PC-9 (cell line): ENCODE results near the gene BLOC1S6. TPM values are rescaled to one million over a fixed set of nuclear protein-coding genes. Genes with fewer than 3 reads are reported as not detected.

Experiments
- BruUV-seq: library from RNA; stranded (reverse); fragments of 400-500 nt; replicated peaks from 2 replicates; lab custom pipeline; 2021; lab: Mats Ljungman, UMichigan
- CTCF ChIA-PET: fragments of 300-600 bp; sonication (Branson Sonifier 250); formaldehyde crosslinking; loops from one replicate; lab custom pipeline; 2022; ENCODE audit warnings: antibody characterized with exemption; lab: Charles Lee
- POLR2A ChIA-PET: fragments of 300-600 bp; sonication (Branson Sonifier 250); formaldehyde crosslinking; loops from one replicate; lab custom pipeline; 2022; ENCODE audit warnings: antibody characterized with exemption; ENCODE audit not compliant: unreplicated experiment; lab: Charles Lee
- DNase-seq, 2 experiments: peaks; one replicate each; pipeline versions ENCODE4 v3.0.0 to v3.0.0-alpha.2; 2015 to 2022; ENCODE audit warnings: mixed read lengths in 1 of 2
- H2AFZ ChIP-seq: fragments of 200-600 bp; sonication (generic); 2 replicates; pipeline ENCODE4 v1.8.1; 2017; ENCODE audit warnings: antibody characterized with exemption
- H3F3A ChIP-seq: fragments of 200-600 bp; sonication (generic); 2 replicates; pipeline ENCODE4 v1.8.1; 2017; ENCODE audit warnings: antibody characterized with exemption, mild to moderate bottlenecking, low read depth; ENCODE audit not compliant: insufficient read depth
- H3K27ac ChIP-seq: fragments of 200-600 bp; sonication (generic); 2 replicates; pipeline ENCODE4 v1.6.1; 2016; ENCODE audit warnings: mixed run types
- H3K27me3 ChIP-seq: fragments of 200-600 bp; sonication (generic); 2 replicates; pipeline ENCODE4 v1.6.1; 2016; ENCODE audit warnings: low read depth, mixed run types; ENCODE audit not compliant: insufficient read depth
- H3K36me3 ChIP-seq: fragments of 200-600 bp; sonication (generic); 2 replicates; pipeline ENCODE4 v1.6.1; 2016; ENCODE audit warnings: low read depth, mixed run types
- H3K4me1 ChIP-seq: fragments of 200-600 bp; sonication (generic); replicated peaks from 2 replicates; pipeline ENCODE4 v1.6.1; 2016; ENCODE audit warnings: mixed run types; ENCODE audit not compliant: insufficient read depth
- H3K4me2 ChIP-seq: fragments of 200-600 bp; sonication (generic); 2 replicates; pipeline ENCODE4 v1.6.1; 2017; ENCODE audit warnings: mixed run types
- H3K4me3 ChIP-seq: fragments of 200-600 bp; sonication (generic); 2 replicates; pipeline ENCODE4 v1.6.1; 2016; ENCODE audit warnings: mixed run types
- H3K79me2 ChIP-seq: fragments of 200-600 bp; sonication (generic); 2 replicates; pipeline ENCODE4 v1.6.1; 2017; ENCODE audit warnings: low read depth, mixed run types
- H3K9me2 ChIP-seq: fragments of 200-600 bp; sonication (generic); 2 replicates; pipeline ENCODE4 v1.8.1; 2017; ENCODE audit warnings: mild to moderate bottlenecking; ENCODE audit not compliant: insufficient read depth
- H3K9me3 ChIP-seq: fragments of 200-600 bp; sonication (generic); 2 replicates; pipeline ENCODE4 v1.8.1; 2016; ENCODE audit warnings: low read depth; ENCODE audit not compliant: insufficient read depth
- H4K20me1 ChIP-seq: fragments of 200-600 bp; sonication (generic); 2 replicates; pipeline ENCODE4 v1.8.1; 2017; ENCODE audit not compliant: insufficient read depth
- EZH2 ChIP-seq: fragments of 200-600 bp; sonication (generic); IDR thresholded peaks from 2 replicates; pipeline ENCODE4 v1.8.0; 2017; ENCODE audit warnings: antibody characterized with exemption, low read depth
- intact Hi-C: fragments of 100-400 bp; cut with micrococcal nuclease; formaldehyde crosslinking; loops from one replicate; pipeline ENCODE4 v1.10.0; 2022; ENCODE audit not compliant: unreplicated experiment
- total RNA-seq: library from RNA; stranded (reverse); gene quantifications from 2 replicates; pipeline ENCODE4 v1.2.3, GENCODE V29; 2021
- TF ChIP-seq, protein P1 (sequence below): fragments of 200-600 bp; sonication (generic); conservative IDR thresholded peaks from 2 replicates; pipeline ENCODE4 v1.6.1; 2017; ENCODE audit warnings: mixed run types, antibody characterized with exemption, mild to moderate bottlenecking, moderate library complexity

BLOC1S6 gene
- total RNA-seq, 1 experiment from 2014 or later, result 22.7 TPM

DNA sequence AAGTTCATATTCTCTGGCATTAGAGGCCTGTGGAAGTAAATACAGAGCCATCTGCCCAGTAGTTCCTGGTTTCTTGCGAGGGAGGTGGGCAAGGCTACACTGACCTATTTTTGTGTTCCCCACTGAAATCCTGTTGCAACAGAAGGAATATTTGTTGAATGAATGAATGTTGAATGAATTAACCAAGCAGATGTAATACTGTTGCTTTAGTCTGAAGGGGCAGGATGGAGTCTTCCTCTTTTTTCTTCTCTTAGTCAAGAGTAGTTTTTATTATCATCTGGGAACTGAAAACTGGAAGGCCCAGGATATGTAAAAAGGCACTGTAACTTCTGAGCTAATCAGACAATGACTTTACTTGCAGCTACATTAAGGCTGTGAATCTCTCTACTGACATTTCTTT is 17.1 kb downstream of the BLOC1S6 start:
- H4K20me1 ChIP-seq, result no peaks in the 10 kb centered on the region

DNA sequence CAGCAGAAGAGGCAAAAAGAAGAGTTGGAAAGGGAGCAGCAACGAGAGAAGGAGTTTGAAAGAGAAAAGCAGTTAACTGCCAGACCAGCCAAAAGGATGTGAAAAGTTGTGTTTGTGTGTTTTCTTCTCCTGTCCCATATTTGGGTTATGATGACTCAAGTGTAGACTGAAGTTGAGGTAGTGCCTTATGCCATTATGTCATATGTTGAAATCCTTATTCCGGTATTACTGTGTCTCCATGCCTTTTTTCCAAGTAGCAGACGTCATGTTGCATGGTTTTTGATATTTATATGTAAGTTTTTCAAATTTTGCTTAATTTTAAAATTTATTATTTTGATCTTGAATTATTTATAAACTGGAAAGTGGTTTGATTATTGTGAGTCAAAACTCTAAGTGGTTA is 19.2 kb downstream of the BLOC1S6 start:
- H4K20me1 ChIP-seq, result no peaks in the 10 kb centered on the region
- no peaks in the 10 kb centered on the region for H3K79me2 ChIP-seq
- no peak for DNase-seq
- H3K4me1 ChIP-seq, result no peaks in the 10 kb centered on the region
- H3K4me3 ChIP-seq, result no peak overlapping the region
- no peaks in the 10 kb centered on the region for H3K36me3 ChIP-seq
- CTCF ChIA-PET, result interaction anchor here (1.2 kb wide), 1 partner anchor 147 kb away, joined by 3 read pairs; no protein-coding TSS in a partner anchor
- H2AFZ ChIP-seq, result no peak overlapping the region
- TF ChIP-seq, protein P1, sequence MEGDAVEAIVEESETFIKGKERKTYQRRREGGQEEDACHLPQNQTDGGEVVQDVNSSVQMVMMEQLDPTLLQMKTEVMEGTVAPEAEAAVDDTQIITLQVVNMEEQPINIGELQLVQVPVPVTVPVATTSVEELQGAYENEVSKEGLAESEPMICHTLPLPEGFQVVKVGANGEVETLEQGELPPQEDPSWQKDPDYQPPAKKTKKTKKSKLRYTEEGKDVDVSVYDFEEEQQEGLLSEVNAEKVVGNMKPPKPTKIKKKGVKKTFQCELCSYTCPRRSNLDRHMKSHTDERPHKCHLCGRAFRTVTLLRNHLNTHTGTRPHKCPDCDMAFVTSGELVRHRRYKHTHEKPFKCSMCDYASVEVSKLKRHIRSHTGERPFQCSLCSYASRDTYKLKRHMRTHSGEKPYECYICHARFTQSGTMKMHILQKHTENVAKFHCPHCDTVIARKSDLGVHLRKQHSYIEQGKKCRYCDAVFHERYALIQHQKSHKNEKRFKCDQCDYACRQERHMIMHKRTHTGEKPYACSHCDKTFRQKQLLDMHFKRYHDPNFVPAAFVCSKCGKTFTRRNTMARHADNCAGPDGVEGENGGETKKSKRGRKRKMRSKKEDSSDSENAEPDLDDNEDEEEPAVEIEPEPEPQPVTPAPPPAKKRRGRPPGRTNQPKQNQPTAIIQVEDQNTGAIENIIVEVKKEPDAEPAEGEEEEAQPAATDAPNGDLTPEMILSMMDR, result no peak
- TF ChIP-seq EZH2, result no peak
- H3K9me2 ChIP-seq, result no peaks in the 10 kb centered on the region
- H3K9me3 ChIP-seq, result no peaks in the 10 kb centered on the region
- H3K4me2 ChIP-seq, result no peak overlapping the region
- H3K27ac ChIP-seq, result no peak overlapping the region
- no peaks in the 10 kb centered on the region for H3F3A ChIP-seq
- intact Hi-C loops, result no loop called here
- H3K27me3 ChIP-seq, result no peaks in the 10 kb centered on the region
- BruUV-seq, result no TSS peak
- POLR2A ChIA-PET, result no interaction called here

More for the DNA sequence above, 17.1 kb downstream of the BLOC1S6 start:
- Histone ChIP-seq H3K9me2 (no peaks in the 10 kb centered on the region), H2AFZ (no peak overlapping the region), H3K27me3 (no peaks in the 10 kb centered on the region), H3K9me3 (no peaks in the 10 kb centered on the region), H3K79me2 (no peaks in the 10 kb centered on the region), H3K4me2 (no peak overlapping the region), H3K4me3 (no peak overlapping the region), H3F3A (no peaks in the 10 kb centered on the region), H3K4me1 (no peaks in the 10 kb centered on the region), H3K36me3 (no peaks in the 10 kb centered on the region), H3K27ac (no peak overlapping the region)
- ChIA-PET CTCF (no interaction called here), POLR2A (no interaction called here)
- TF ChIP-seq, protein P1, result no peak
- no peak for TF ChIP-seq EZH2
- no TSS peak for BruUV-seq
- DNase-seq, result no peak
- intact Hi-C loops, result no loop called here

DNA sequence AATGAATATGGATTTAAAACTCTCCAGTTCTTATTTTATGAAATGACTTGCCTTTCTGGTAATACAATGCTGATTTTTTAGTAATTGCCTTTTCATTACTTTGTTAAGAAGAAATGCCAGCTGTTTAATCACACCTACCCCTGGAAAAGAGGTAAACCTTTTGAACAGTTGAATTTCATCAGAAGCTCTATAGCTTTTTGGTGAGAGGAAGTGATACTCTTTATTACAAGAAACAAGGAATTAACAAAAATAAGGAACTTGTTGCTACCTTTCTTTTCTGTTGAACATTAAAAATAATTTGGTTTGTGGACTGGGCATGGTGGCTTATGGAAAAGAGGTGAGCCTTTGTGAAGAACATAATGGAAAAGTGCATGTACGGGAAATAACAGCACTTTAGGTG is 19.7 kb downstream of the BLOC1S6 start:
- TF ChIP-seq, protein P1, result no peak
- no peak for TF ChIP-seq EZH2
- no peak for DNase-seq
- POLR2A ChIA-PET, result no interaction called here

More for the DNA sequence above, 19.7 kb downstream of the BLOC1S6 start:
- Histone ChIP-seq H3K79me2 (no peaks in the 10 kb centered on the region), H3K27me3 (no peaks in the 10 kb centered on the region), H2AFZ (no peak overlapping the region), H3K9me2 (no peaks in the 10 kb centered on the region), H3K36me3 (no peaks in the 10 kb centered on the region), H3K4me1 (no peaks in the 10 kb centered on the region), H4K20me1 (no peaks in the 10 kb centered on the region), H3K27ac (no peak overlapping the region), H3K4me2 (no peak overlapping the region), H3K9me3 (no peaks in the 10 kb centered on the region), H3K4me3 (no peak overlapping the region), H3F3A (no peaks in the 10 kb centered on the region)
- no TSS peak for BruUV-seq
- CTCF ChIA-PET, result interaction anchor here (0.7 to 1.2 kb wide), 2 partner anchors 13 to 147 kb away, joined by 3 read pairs; no protein-coding TSS in a partner anchor
- intact Hi-C loops, result no loop called here
